CD4-positive, alpha-beta memory T cell (primary cell): Measurements from ENCODE around the gene MRPL46. TPM values are rescaled to one million over a fixed set of nuclear protein-coding genes. Genes with fewer than 3 reads are reported as not detected.
"Not testable (repeated sequence)": the region's sequence is repeated elsewhere in the genome, so short reads cannot be mapped to it uniquely, and the experiment has no call there.

Source experiments
- CTCF ChIA-PET: fragments of 350-600 bp; sonication (Branson Sonifier 250); formaldehyde crosslinking; loops from one replicate; lab custom pipeline; 2021; ENCODE audit warnings: inconsistent platforms; ENCODE audit not compliant: partially characterized antibody; lab: Charles Lee
- POLR2A ChIA-PET: fragments of 350-600 bp; sonication (Branson Sonifier 250); formaldehyde crosslinking; loops from one replicate; lab custom pipeline; 2021; ENCODE audit not compliant: partially characterized antibody; lab: Charles Lee
- DNase-seq, 5 donors: peaks; one replicate each; pipeline versions ENCODE4 v3.0.0 to v3.0.0-alpha.2; 2020 to 2022; ENCODE audit warnings: mixed read lengths in 1 of 5
- H3K27ac ChIP-seq: one replicate; pipeline ENCODE4 v1.7.0; 2013; ENCODE audit warnings: low read depth, low read length
- H3K27me3 ChIP-seq: 2 replicates; pipeline ENCODE4 v1.7.0; 2013; ENCODE audit warnings: mild to moderate bottlenecking, low read length, moderate library complexity; ENCODE audit not compliant: insufficient read depth
- H3K36me3 ChIP-seq: 2 replicates; pipeline ENCODE4 v1.7.0; 2013; ENCODE audit warnings: mild to moderate bottlenecking, low read length, moderate library complexity; ENCODE audit not compliant: insufficient read depth
- H3K4me1 ChIP-seq: 2 replicates; pipeline ENCODE4 v1.7.0; 2013; ENCODE audit warnings: mild to moderate bottlenecking, low read length, moderate library complexity; ENCODE audit not compliant: insufficient read depth
- H3K4me3 ChIP-seq, 2 donors: one replicate each; pipeline ENCODE4 v1.7.0; 2013; ENCODE audit warnings: low read length in 2 of 2, mild to moderate bottlenecking in 1 of 2
- H3K9me3 ChIP-seq, 2 donors: one replicate each; pipeline ENCODE4 v1.7.0; 2013; ENCODE audit warnings: low read length in 2 of 2, control low read depth in 1 of 2; ENCODE audit not compliant: control insufficient read depth in 1 of 2
- H3K27ac Mint-ChIP-seq, 7 donors: one replicate each; pipeline ENCODE4 v1.8.0; 2020 to 2021; ENCODE audit warnings: mixed read lengths in 7 of 7, mild to moderate bottlenecking in 6 of 7, inconsistent platforms in 3 of 7, moderate library complexity in 3 of 7
- H3K27me3 Mint-ChIP-seq, 2 donors: one replicate each; pipeline ENCODE4 v1.8.0; 2020 to 2021; ENCODE audit warnings: mixed read lengths in 2 of 2
- H3K36me3 Mint-ChIP-seq, 2 donors: one replicate each; pipeline ENCODE4 v1.8.0; 2020 to 2021; ENCODE audit warnings: mixed read lengths in 2 of 2, inconsistent platforms in 1 of 2, mild to moderate bottlenecking in 1 of 2
- H3K4me1 Mint-ChIP-seq, 4 donors: one replicate each; pipeline ENCODE4 v1.8.0; 2020 to 2021; ENCODE audit warnings: mixed read lengths in 4 of 4, mild to moderate bottlenecking in 1 of 4
- H3K4me3 Mint-ChIP-seq, 8 donors: one replicate each; pipeline ENCODE4 v1.8.0; 2020 to 2021; ENCODE audit warnings: mixed read lengths in 8 of 8, mild to moderate bottlenecking in 7 of 8, moderate library complexity in 6 of 8, inconsistent platforms in 3 of 8
- H3K9me3 Mint-ChIP-seq, 8 donors: one replicate each; pipeline ENCODE4 v1.8.0; 2020 to 2021; ENCODE audit warnings: mixed read lengths in 8 of 8, mild to moderate bottlenecking in 5 of 8, inconsistent platforms in 3 of 8, moderate library complexity in 1 of 8
- intact Hi-C: fragments of 100-400 bp; cut with micrococcal nuclease; formaldehyde crosslinking; loops from one replicate; pipeline ENCODE4 v1.15.1; 2023
- polyA plus RNA-seq, 2 donors: library from polyadenylated mRNA; unstranded; fragments of 300-500 nt; fragmentation: Illumina TruSeq; gene quantifications; one replicate each; pipeline ENCODE4 v1.2.3, GENCODE V29; 2021
- total RNA-seq, 2 experiments: library from RNA; stranded (reverse); gene quantifications; one replicate each; pipeline ENCODE4 v1.2.3, GENCODE V29; 2021

Gene MRPL46
- total and polyA plus RNA-seq, 4 experiments from 2014 or later: 25.9 to 60.9 (median 44.5) TPM

GRCh38 chr15:88469321-88469720, 2.1 kb upstream of the MRPL46 start:
- Histone ChIP-seq H3K36me3 (peaks cover 16% of the 10 kb centered on the region), H3K4me1 (peaks cover 29% of the 10 kb centered on the region), H3K4me3 (no peak overlapping the region), H3K27me3 (no peaks in the 10 kb centered on the region), H3K27ac (no peak overlapping the region), H3K9me3 (no peaks in the 10 kb centered on the region)
- no peaks in the 10 kb centered on the region for H3K9me3 Mint-ChIP-seq
- POLR2A ChIA-PET: interaction anchor here (0.6 to 1.3 kb wide), 2 partner anchors 54 to 169 kb away, joined by 3 read pairs; partner anchors contain the start of gene ISG20
- CTCF ChIA-PET: interaction anchor here (1.3 kb wide), 1 partner anchor 9 kb away, joined by 3 read pairs; no protein-coding TSS in a partner anchor
- H3K4me3 Mint-ChIP-seq: no peak overlapping the region
- H3K36me3 Mint-ChIP-seq: peaks cover 7 to 40% of the 10 kb centered on the region in 2 donors
- intact Hi-C loops: loop anchor here (5.0 kb wide), 3 partner anchors 153 to 773 kb away; partner anchors contain the start of genes AEN and FANCI
- no peaks in the 10 kb centered on the region for H3K27me3 Mint-ChIP-seq
- H3K27ac Mint-ChIP-seq: no peak overlapping the region
- DNase-seq: no peak
- H3K4me1 Mint-ChIP-seq: peaks cover 13 to 38% (median 28%) of the 10 kb centered on the region in 4 donors

- H3K27ac ChIP-seq, H3K27me3 Mint-ChIP-seq, CTCF ChIA-PET, H3K9me3 ChIP-seq, H3K9me3 Mint-ChIP-seq, DNase-seq, H3K4me3 ChIP-seq, H3K27me3 ChIP-seq: not testable (repeated sequence)
- peaks cover 22% of the 10 kb centered on the region for H3K36me3 ChIP-seq
- peak overlapping the region in 5 of 8 donors; percentile 97 to 99 (median 98) for H3K4me3 Mint-ChIP-seq
- H3K27ac Mint-ChIP-seq: peak overlapping the region in 1 of 7 donors; percentile 99
- POLR2A ChIA-PET: interaction anchor here (1.3 kb wide), 1 partner anchor 170 kb away, joined by 3 read pairs; the partner anchor contains the start of gene ISG20
- intact Hi-C loops: loop anchor here (5.0 kb wide), 3 partner anchors 154 to 774 kb away; partner anchors contain the start of genes AEN and FANCI
- peaks cover 12 to 43% of the 10 kb centered on the region in 2 donors for H3K36me3 Mint-ChIP-seq
- H3K4me1 Mint-ChIP-seq: peaks cover 15 to 38% (median 30%) of the 10 kb centered on the region in 4 donors
- peaks cover 29% of the 10 kb centered on the region for H3K4me1 ChIP-seq
Measured at GRCh38 chr15:88468721-88469120, 1.5 kb upstream of the MRPL46 start.

DNA sequence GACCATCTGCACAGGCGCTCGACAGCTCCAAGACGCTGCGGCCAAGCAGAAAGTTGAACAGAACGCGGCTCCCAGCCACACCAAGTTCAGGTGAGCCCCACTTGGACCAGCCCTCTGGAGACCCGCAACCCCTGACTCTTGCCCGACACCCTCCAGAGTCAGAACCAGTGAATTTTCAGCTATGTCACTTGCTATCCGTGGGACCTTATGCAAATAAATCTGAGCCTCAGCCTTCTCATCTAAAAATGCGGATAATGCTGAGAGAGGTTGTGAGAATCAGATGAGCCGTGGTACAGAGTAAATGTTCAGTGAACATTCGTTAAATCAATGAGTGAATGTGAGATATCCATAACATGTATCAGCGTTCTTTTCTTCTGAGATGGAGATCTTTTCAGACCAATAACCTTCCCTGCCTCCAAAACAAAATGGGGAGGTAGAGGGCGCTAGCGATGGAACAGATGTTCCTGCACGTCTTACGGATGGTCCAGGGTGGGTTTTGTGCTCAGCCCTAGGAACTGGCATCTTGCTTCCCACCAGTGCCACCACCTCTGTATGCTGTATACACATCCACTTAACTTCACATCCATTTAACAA, 844 bp upstream of the MRPL46 start:
- CTCF ChIA-PET: interaction anchor here (0.9 to 2.1 kb wide), 3 partner anchors 10 to 197 kb away, joined by 4 to 10 read pairs (median 4); no protein-coding TSS in a partner anchor
- peak overlapping the region; percentile 98 to 100 (median 99) for H3K27ac Mint-ChIP-seq
- POLR2A ChIA-PET: interaction anchor here (0.6 to 2.0 kb wide), 14 partner anchors 13 to 867 kb away, joined by 3 to 18 read pairs (median 4); partner anchors contain the start of genes ABHD2, FANCI, ISG20 and POLG

DNA sequence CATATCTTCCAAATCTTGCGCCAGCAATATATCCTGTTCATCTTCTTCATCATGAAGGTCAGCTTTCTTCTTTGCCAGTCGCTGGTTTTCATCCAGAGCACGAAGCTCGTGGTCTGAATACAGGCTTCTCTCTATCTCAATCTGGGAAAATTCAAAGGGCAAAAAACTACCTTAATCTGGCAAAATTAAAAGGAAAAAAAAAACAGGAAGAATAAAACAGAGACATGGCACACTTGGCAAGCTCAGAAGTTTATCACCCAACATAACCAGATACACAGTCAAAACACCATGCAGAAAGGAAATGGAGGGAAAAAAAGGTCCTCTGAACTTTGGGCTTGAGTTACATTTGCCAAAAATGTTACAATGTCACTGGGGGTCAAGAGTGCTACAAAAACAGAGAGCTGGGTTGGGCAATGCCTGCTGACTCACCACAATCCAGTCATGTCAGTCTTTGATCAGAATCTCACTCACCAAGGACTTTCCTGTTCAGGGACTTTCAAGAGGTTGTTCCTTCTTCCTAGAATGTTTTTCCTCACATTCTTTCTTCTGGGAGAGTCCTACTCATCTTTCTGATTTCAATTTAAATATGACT, 1.5 kb downstream of the MRPL46 start:
- Mint-ChIP-seq H3K9me3 (no peaks in the 10 kb centered on the region), H3K4me3 (peak overlapping the region; percentile 25 to 98 (median 83)), H3K4me1 (peaks cover 15 to 35% (median 29%) of the 10 kb centered on the region in 4 donors), H3K27me3 (no peaks in the 10 kb centered on the region), H3K36me3 (peaks cover 17 to 53% of the 10 kb centered on the region in 2 donors), H3K27ac (peak overlapping the region in 3 of 7 donors; percentile 57 to 72 (median 65))
- H3K9me3 ChIP-seq: no peaks in the 10 kb centered on the region
- H3K36me3 ChIP-seq: peaks cover 20% of the 10 kb centered on the region
- DNase-seq: no peak
- H3K4me1 ChIP-seq: peaks cover 29% of the 10 kb centered on the region
- H3K27ac ChIP-seq: no peak overlapping the region
- ChIA-PET POLR2A (no interaction called here), CTCF (interaction anchor here (1.5 to 1.7 kb wide), 2 partner anchors 10 to 159 kb away, joined by 5 read pairs; no protein-coding TSS in a partner anchor)
- intact Hi-C loops: loop anchor here (2.0 to 5.0 kb wide), 4 partner anchors 157 to 869 kb away; partner anchors contain the start of genes AEN, FANCI and POLG
- H3K27me3 ChIP-seq: no peaks in the 10 kb centered on the region
- H3K4me3 ChIP-seq: no peak overlapping the region

More for the DNA sequence above, 844 bp upstream of the MRPL46 start:
- Mint-ChIP-seq H3K27me3 (no peaks in the 10 kb centered on the region), H3K36me3 (peaks cover 19 to 42% of the 10 kb centered on the region in 2 donors), H3K4me1 (peaks cover 15 to 38% (median 30%) of the 10 kb centered on the region in 4 donors), H3K9me3 (no peaks in the 10 kb centered on the region), H3K4me3 (peak overlapping the region; percentile 96 to 99 (median 98))
- Histone ChIP-seq H3K36me3 (peaks cover 23% of the 10 kb centered on the region), H3K9me3 (no peaks in the 10 kb centered on the region), H3K27ac (peak overlapping the region; percentile 93), H3K4me1 (peaks cover 29% of the 10 kb centered on the region), H3K27me3 (no peaks in the 10 kb centered on the region), H3K4me3 (peak overlapping the region; percentile 87 to 90)
- intact Hi-C loops: loop anchor here (1.0 to 5.0 kb wide), 6 partner anchors 78 to 867 kb away; partner anchors contain the start of genes AEN, DET1, FANCI and POLG
- no peak for DNase-seq

DNA sequence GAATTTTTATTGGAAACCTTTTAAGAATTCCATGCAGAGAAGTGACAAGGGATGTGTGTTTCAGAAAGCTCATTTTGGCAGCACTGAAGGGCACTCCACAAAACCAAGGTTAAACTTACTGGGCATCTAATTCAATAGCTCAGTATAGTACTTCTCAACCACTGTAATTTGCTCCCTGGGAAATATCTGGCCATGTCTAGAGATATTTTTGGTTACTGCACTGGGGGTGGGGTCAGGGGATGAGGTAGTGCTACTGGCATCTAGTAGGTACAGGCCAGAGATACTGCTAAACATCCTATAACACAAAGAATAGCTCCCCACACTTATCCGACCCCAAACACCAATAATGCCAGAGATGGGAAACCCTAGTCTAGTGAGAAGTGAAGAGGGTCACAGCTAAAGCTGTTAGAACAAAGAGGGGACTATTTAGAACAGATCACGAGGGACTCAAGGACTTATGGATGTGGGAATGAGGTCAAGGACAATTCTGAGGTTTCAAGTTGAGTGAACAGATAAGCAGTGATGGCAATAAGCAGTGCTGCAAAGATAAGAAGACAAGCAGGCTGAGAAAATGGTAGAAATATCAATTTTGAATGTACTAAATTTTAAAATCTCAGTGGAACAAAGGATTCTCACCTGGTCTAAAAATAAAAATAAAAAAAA, 3.2 kb downstream of the MRPL46 start:
- Mint-ChIP-seq H3K36me3 (peaks cover 23 to 69% of the 10 kb centered on the region in 2 donors), H3K27ac (no peak overlapping the region), H3K27me3 (no peaks in the 10 kb centered on the region), H3K4me3 (peak overlapping the region in 4 of 8 donors; percentile 2 to 33 (median 18)), H3K4me1 (peaks cover 15 to 35% (median 29%) of the 10 kb centered on the region in 4 donors), H3K9me3 (no peaks in the 10 kb centered on the region)
- H3K27ac ChIP-seq: no peak overlapping the region
- intact Hi-C loops: no loop called here
- DNase-seq: no peak
- ChIA-PET CTCF (no interaction called here), POLR2A (interaction anchor here (0.7 kb wide), 1 partner anchor 9 kb away, joined by 3 read pairs; no protein-coding TSS in a partner anchor)
- H3K4me1 ChIP-seq: peaks cover 26% of the 10 kb centered on the region
- H3K4me3 ChIP-seq: no peak overlapping the region
- no peaks in the 10 kb centered on the region for H3K27me3 ChIP-seq
- H3K9me3 ChIP-seq: no peaks in the 10 kb centered on the region
- peaks cover 34% of the 10 kb centered on the region for H3K36me3 ChIP-seq

- Histone ChIP-seq H3K27ac (no peak overlapping the region), H3K4me3 (no peak overlapping the region), H3K27me3 (no peaks in the 10 kb centered on the region), H3K9me3 (no peaks in the 10 kb centered on the region), H3K36me3 (peaks cover 27% of the 10 kb centered on the region), H3K4me1 (peaks cover 7% of the 10 kb centered on the region)
- H3K4me3 Mint-ChIP-seq: no peak overlapping the region
- CTCF ChIA-PET: interaction anchor here (1.1 to 1.9 kb wide), 2 partner anchors 9 to 208 kb away, joined by 5 to 6 read pairs; no protein-coding TSS in a partner anchor
- no peaks in the 10 kb centered on the region for H3K27me3 Mint-ChIP-seq
- no peaks in the 10 kb centered on the region for H3K9me3 Mint-ChIP-seq
- intact Hi-C loops: no loop called here
- POLR2A ChIA-PET: interaction anchor here (3.6 kb wide), 1 partner anchor 10 kb away, joined by 11 read pairs; the partner anchor contains the start of genes MRPL46 and MRPS11
- peaks cover 0 to 1% (median 0%) of the 10 kb centered on the region in 4 donors for H3K4me1 Mint-ChIP-seq
- DNase-seq: no peak
- no peak overlapping the region for H3K27ac Mint-ChIP-seq
- H3K36me3 Mint-ChIP-seq: peaks cover 19 to 38% of the 10 kb centered on the region in 2 donors
Measured at GRCh38 chr15:88456733-88457132, 10.5 kb downstream of the MRPL46 start.
